ENCODE results near the gene MAML2.

GRCh38 chr11:96008161-96008720, 334.8 kb downstream of the MAML2 start:
- no peak for TF ChIP-seq CTCF (conservative IDR thresholded peaks at IDR 0.05; ENCODE audit: low read length)
- no peak for TF ChIP-seq EZH2phosphoT487 (IDR thresholded peaks at IDR 0.05; ENCODE audit: borderline replicate concordance, low read depth, low read length)
